IPS DF 4.7 (cell line): ENCODE measurements around the gene IQCH.

Experiments used
- DNase-seq: peaks from one replicate; pipeline ENCODE4 v3.0.0-alpha.2; 2013; ENCODE audit warnings: low spot score; ENCODE audit errors: extremely low read depth

The IQCH gene

GRCh38 chr15:67300266-67301025 is 45.9 kb downstream of the IQCH start:
- no peak for DNase-seq

DNA sequence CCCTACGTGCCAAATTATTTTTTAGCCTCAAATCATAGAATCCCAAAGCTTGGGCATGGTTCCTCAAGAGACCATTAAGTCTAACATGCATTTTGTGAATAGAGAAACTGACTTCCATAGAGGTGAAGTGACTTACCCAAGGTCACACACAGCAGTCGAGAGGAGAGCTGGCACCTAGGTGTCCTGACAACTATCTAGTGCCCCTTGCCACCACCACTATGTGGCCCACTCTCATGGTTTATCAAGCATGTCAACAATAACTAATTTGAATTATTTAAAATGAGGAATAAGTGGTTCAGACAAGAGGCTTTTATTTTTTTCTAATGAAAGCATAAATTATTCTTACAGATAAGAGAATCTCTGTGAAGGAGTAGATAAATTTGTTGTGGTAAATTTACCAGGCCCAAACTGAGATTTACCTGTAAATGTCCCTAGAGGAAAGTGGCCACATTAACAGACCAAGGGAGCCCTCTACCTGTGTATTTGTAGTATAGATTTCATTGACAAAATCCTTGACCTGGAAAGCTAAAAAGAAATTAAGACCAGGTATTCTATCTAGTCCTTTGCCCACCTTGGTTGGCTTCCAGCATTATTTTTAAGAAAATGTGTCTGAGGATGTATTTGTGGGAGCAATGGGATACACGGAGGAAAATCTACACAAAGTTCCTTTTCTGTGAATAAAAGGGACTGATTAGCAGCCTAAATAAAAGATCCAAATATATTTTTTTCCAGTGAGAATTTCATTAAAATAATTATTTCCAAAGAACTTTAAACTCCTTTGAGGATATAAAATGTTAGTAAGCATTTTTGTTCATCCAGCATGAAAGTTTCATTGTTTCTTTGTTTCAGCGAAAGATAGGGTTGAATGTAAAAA is 49.1 kb downstream of the IQCH start:
- DNase-seq = peak; percentile 14

DNA sequence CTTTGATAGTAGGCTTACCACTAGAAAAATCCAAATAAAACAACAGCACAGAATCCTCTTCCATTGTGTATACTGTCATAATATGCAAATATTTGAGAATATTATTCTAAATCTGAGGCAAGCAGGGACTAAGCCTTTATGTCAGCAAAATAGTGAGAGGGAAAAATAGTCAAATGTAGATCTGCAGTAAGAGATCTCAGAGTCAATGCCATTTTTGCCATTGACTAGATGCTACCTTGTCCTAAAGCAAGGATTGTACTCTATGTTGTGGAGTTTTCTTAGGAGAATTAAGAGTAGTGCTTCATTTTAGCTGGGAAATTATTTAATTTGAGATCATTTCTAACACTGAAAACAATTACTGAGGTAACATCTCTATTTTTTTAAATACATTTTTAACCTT is 50.2 kb downstream of the IQCH start:
- no peak for DNase-seq

DNA sequence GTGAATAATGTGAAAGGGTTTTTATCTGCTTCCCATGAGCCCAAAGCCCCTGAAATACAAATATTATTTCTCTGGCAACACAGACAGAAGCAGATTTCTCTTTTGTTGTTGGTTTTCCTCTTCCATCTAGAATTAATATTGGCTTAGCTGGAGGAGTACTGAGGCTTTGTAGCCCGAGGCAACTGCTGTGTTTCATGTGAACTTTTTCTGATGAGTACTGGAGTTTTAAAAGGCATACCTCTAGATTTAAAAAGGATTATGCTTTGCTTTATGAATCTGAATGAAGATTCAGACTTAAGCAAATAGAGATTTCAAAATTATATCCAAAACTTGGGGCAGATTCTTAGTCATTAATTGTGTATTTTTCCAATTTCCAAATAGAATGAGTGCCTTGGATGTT is 50.9 kb downstream of the IQCH start:
- no peak for DNase-seq

- no peak for DNase-seq
These were observed 52.6 kb downstream of the IQCH start for GRCh38 chr15:67307156-67307555.

DNA sequence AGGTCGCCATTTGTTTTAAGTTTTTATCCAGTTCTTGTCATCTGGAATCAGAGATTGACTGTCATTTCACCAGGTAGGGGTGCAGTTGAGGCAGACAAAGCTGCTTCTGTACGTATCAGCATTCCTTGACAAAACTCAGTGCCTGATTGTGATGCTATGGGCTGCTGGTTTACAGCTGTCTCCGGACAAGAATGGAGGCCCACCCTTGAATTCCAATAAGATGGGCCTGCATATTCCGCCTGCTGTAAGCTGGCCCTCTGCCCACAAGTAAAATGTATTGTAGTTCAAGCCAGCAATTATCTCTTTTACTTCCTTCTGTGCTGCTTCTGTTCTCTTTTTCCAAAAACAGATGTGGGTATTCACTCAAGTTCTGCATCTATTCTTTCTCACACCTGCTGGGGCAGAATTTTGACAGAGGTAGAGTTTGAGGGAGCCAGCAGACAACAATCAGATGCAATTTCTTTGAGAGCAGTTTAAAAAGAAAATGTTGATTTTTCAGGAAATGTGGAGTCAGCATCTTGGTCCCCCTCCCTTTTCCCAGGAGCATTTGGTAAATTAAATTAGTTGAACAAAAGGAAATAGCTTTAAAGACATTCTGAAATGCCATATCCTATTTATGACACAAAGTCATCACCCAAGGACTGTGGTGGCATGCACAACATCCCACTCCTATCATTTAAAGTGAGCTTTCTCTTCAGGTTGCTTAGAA is 53.5 kb downstream of the IQCH start:
- no peak for DNase-seq

- no peak for DNase-seq
These were observed 57.1 kb downstream of the IQCH start for GRCh38 chr15:67311731-67312130.

DNA sequence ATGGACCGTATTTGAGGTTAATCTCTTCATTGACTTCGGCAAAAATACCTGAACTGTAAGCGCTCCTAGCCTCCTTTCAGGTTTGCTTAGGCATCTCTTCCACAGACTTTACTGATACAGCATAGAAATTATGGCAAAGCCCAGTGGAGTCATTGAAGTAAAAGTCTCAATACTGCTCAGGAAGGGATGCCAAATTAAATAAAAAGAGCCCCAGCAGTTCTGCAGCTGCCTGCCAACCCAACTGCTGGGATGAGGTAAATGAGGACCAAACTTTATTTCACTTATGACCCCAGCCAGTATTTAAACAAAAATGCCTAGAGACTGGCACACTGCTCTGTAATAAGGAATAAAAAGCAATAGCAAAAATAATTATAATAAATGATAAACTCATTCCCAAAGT is 65.4 kb downstream of the IQCH start:
- no peak for DNase-seq

DNA sequence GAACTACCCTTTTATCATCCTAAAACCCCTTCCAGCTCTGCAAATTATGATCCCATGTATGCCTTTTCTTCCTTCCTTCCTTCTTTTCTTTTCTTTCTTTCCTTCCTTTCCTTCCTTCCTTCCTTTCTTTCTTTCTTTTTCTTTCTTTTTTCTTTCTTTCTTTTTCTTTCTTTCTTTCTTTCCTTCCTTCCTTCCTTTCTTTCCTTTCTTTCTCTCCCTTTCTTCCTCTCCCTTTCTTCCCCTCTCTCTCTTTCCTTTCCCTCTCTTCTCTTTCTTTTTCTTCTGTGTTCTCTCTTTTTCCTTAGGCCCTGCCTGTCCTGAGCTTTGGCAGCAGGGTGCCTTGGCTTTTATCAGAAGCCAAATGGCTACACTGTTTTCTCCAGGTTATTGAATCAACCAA is 66.8 kb downstream of the IQCH start:
- DNase-seq = no peak

DNA sequence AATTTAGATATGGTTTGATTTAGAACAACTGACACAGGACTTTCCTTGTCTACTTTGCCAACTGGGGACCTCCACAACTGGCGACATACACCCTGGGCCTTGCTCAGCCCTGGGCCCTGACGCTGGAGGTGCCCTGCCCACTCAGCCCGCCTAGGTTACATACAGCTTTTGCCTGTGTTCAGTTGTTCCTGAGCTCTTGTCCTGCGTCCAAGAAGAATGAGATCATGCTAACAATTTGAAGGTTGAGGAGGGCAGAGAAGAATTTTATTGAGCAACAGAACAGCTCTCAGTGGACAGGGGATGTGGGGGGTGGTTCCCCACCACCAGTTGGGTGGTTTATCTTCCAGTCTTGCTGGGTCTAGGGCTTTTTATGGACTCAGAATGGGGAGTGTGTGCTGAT is 67.9 kb downstream of the IQCH start:
- DNase-seq = no peak

GRCh38 chr15:67327312-67327711 is 72.7 kb downstream of the IQCH start:
- no peak for DNase-seq

GRCh38 chr15:67327737-67328136 is 73.2 kb downstream of the IQCH start:
- DNase-seq = no peak

GRCh38 chr15:67329984-67330733 is 75.6 kb downstream of the IQCH start:
- no peak for DNase-seq

- no peak for DNase-seq
These were observed 77.1 kb downstream of the IQCH start for GRCh38 chr15:67331676-67332075.

DNA sequence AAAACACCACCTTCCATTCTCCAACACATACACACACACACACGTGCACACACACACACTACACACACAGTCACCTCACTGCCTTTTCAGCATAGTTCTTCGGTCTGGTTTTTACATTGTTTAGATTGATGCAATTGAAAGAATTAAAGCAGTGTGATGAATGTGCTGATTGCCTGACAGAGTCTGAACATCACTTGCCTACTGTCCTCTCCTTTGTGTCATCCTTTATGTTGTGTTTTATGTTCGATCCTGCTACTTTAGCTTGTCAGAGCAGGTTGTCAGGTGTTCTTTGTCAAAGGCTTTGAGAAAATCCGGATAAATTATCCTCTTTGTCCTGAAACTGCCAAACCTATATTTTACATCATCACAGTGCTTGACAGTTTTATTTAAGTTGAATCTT is 80.4 kb downstream of the IQCH start:
- DNase-seq = no peak

GRCh38 chr15:67335534-67336222 is 81.1 kb downstream of the IQCH start:
- DNase-seq = no peak

DNA sequence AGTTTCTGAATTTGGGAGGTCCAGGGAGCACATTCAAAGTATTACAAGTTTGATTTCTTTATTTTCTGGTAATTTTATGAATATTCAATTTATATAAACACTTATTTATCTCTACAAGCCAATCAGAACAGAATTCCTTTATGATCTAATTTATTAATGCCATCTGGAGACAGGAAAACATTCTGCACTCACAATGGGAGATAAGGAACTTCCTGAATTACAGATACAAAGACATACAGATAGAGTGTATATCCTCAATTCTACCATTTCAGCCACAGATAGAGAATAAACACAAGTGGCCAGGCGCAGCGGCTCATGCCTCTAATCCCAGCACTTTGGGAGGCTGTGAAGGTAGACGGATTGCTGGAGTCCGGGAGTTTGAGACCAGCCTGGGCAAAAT is 86.0 kb downstream of the IQCH start:
- no peak for DNase-seq

DNA sequence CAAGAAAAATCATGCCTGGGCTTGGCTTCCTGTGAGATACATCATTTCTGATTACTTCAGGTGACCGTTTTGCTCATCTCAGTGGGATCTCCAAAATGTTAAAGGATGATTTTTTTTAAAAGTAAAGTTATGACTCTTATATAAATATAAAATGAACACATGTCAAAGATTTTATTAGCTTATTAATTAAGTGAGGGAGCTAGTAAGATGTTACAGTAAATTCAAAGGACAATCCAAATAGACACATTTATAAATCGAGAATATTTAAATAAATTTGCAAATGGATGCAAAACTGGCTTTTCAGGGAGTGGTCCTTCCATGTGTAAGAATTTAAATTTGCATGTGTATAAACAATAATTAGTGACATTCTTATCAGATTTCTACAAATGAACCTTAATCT is 87.0 kb downstream of the IQCH start:
- no peak for DNase-seq

DNA sequence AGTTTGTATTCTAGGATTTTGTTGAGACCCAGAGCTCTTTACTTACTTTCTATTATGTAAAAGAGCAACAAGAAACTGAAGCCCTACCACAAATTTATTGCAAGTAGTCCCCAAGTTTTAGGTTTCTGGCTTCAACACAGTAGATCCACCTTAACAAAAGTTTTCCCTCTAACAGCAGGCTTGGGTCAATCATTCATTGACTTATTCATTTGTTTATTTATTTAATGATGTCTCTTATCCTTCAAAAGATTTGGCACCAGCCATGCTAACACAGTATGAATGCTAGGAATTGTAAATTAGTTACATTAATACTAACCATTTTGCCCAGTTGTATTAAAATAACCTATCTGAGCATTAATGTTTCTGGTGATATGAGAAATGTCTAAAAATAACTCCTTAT is 88.6 kb downstream of the IQCH start:
- DNase-seq = no peak

DNA sequence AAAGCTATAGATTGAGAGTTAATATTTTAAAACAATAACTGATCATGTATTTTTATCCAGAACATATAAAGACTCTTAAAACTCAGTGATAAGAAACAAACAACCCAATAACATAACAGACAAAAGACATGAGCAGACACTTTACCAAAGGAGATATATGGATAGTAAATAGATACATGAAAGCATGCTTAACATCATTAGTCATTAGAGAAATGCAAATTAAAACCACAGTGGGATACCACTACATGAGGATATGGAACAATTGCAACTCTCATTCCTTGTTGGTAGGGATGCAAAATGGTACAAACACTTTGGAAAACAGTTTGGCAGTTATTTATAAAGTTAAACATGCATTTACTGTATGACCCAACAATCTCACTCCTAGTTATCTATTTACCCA is 95.0 kb downstream of the IQCH start:
- DNase-seq = no peak

DNA sequence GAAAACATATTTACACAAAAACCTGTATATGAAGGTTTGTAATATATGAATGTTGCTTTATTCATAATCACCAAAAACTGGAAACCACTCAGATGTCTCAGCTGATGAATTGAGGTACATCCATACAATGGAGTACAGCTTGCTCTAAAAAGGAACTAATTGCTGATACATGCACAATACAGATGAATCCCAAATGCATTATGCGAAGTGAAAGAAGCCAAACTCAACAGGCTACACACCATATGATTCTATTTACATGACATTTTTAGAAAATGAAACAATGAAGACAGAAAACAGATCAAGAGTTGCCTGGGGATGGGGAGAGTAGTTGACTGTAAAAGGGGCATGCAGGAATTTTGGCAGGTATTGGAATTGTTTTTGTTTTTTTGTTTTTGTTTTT is 95.5 kb downstream of the IQCH start:
- no peak for DNase-seq
